Retinal pigment epithelial cell (primary cell): ENCODE measurements around the gene CRYGA.

Experiments
- DNase-seq: peaks from one replicate; pipeline ENCODE4 v3.0.0-alpha.2; 2010; ENCODE audit warnings: low read depth
- H3K4me3 ChIP-seq: 2 replicates; pipeline ENCODE4 v1.5.1; 2011; ENCODE audit warnings: mild to moderate bottlenecking, low read length, control low read depth, moderate library complexity
- CTCF ChIP-seq: conservative IDR thresholded peaks from 2 replicates; pipeline ENCODE4 v1.5.1; 2011; ENCODE audit warnings: low read depth, low read length, control low read depth, inconsistent platforms

Gene CRYGA, protein sequence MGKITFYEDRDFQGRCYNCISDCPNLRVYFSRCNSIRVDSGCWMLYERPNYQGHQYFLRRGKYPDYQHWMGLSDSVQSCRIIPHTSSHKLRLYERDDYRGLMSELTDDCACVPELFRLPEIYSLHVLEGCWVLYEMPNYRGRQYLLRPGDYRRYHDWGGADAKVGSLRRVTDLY

DNA sequence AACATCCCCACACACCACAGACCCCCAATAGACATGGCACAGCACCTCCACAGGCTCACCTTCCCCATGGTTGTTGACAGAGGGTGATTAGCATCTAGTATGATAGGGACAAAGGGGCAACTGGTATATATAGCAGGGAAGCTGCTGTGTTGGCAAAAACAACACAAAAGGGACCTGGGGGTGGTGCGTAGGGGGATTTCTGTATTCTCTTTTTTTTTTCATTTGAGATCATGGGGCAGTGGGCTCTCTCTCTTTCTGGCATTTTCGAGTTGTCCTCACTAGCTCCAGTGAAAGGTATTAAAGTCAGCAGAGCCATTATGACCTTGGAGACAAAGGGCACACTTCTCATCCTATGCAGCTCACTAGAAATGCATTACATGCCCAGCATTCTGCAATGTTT is at the start of gene CRYGA:
Gene CRYGA (minus strand): TSS at position 101 of the 400 bp plus-strand sequence. CDS start 33 bp downstream, at position 68.
- no peak within 1 kb of the TSS for H3K4me3 ChIP-seq
- TF ChIP-seq CTCF, result no peak
- DNase-seq, result no peak

- no peak for DNase-seq
- TF ChIP-seq CTCF, result no peak
- no peak overlapping the region for H3K4me3 ChIP-seq
Measured at GRCh38 chr2:208210688-208211451, 47.5 kb upstream of the CRYGA start.

DNA sequence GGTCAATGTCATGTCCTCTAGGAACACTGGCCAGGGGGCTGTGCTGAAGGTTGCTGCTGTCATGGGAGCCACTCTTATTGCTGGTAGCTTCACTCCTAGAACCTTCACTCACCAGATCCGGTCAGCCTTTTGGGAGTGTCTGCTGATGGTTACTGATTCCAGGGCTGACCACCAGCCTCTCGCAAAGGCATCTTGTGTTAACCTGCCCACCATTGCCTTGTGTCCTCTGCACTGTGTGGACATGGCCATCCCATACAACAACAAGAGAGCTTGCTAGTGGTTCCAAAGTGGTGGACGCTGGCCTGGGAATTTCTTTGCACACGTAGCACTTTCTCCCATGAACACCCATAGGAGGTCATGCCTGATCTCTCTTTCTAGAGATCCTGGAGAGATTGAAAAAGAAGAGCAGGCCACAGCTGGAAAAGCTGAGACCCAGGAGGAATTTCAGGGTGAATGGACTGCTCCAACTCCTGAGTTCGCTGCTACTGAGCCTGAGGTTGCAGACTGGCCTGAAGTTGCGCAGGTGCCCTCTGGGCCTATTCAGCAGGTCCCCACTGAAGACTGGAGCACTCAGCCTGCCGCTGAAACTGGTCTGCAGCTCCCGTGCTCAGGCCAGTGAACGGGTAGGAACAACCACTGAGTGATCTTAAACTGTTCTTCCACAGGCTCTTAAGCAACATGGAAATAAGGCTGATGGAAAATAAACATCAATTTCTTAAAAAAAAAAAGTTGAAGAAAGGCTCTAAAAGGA is 45.1 kb upstream of the CRYGA start:
- no peak for TF ChIP-seq CTCF
- no peak for DNase-seq
- H3K4me3 ChIP-seq, result no peak overlapping the region

DNA sequence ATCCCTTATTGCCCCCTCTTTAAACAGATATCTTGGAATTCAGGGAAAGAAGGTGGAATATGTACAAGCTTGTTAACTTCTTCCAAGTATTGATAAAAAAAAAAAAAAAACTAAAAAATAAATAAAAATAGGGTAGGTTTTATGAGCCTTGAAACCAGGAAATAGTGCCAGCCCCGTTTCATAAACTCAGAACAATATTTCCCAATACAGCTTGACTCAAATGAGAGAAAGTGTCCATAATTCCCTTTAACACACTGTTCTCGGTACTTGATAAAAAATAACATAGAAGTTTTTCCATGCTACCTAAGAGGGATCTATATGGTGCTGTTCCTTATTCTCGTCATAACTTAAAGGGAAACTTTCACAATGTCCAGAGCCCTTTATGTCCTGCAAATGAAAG is 44.4 kb upstream of the CRYGA start:
- no peak for TF ChIP-seq CTCF
- no peak for DNase-seq
- no peak overlapping the region for H3K4me3 ChIP-seq

- no peak for DNase-seq
- no peak overlapping the region for H3K4me3 ChIP-seq
- TF ChIP-seq CTCF, result no peak
Measured at GRCh38 chr2:208204166-208204565, 40.8 kb upstream of the CRYGA start.

- no peak for TF ChIP-seq CTCF
- no peak for DNase-seq
Measured at GRCh38 chr2:208195531-208195930, 32.1 kb upstream of the CRYGA start.

More at GRCh38 chr2:208195531-208195930, 32.1 kb upstream of the CRYGA start:
- H3K4me3 ChIP-seq, result no peak overlapping the region
